Mesothelial cell of epicardium (in vitro differentiated cells): Measurements from ENCODE around the gene CAMK2G. TPM values are rescaled to one million over a fixed set of nuclear protein-coding genes. Genes with fewer than 3 reads are reported as not detected.

Source experiments
- DNase-seq, 2 experiments: peaks; one replicate each; pipeline ENCODE4 v3.0.0; 2021; ENCODE audit warnings: low spot score in 2 of 2; ENCODE audit not compliant: unreplicated experiment in 2 of 2
- H3K27ac Mint-ChIP-seq: 2 replicates; pipeline ENCODE4 v1.8.0; 2021; ENCODE audit warnings: mixed read lengths
- H3K27me3 Mint-ChIP-seq: 2 replicates; pipeline ENCODE4 v1.8.0; 2021; ENCODE audit warnings: low read depth, mixed read lengths
- H3K36me3 Mint-ChIP-seq: 2 replicates; pipeline ENCODE4 v1.8.0; 2021; ENCODE audit warnings: mixed read lengths
- H3K4me1 Mint-ChIP-seq: 2 replicates; pipeline ENCODE4 v1.8.0; 2021; ENCODE audit warnings: mixed read lengths
- H3K4me3 Mint-ChIP-seq: 2 replicates; pipeline ENCODE4 v1.8.0; 2021; ENCODE audit warnings: mild to moderate bottlenecking, moderate library complexity, mixed read lengths
- H3K9me3 Mint-ChIP-seq: 2 replicates; pipeline ENCODE4 v1.8.0; 2021; ENCODE audit warnings: mixed read lengths
- CTCF ChIP-seq: fragments of 200-600 bp; sonication (generic); IDR thresholded peaks from one replicate; pipeline ENCODE4 v1.5.0; 2021; ENCODE audit warnings: antibody characterized with exemption; ENCODE audit not compliant: unreplicated experiment
- total RNA-seq: library from RNA; stranded (reverse); gene quantifications from 3 replicates; pipeline ENCODE4 v1.2.1, GENCODE V29; 2021

CAMK2G gene
- total RNA-seq, 1 donor from 2014 or later: 28.3 TPM

DNA sequence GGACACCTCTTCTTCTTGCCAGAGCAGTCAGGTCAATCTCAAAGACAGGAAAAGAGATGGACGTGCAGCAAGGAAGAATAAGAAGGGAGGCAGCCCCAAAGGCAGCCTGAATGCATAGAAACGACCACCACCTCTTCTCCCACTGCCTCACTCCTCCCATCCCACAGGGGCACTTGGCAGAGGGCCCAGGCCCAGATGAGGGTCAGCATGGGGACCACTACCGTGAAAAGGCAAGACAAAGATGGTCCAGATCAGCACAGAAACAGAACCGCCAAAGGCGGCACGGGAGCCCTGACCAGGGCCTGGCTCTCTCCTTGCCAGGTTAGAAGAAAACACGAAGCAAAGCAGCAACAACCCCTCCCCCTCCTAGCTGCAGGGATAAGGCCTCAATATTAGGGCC is 61.0 kb downstream of the CAMK2G start:
- H3K4me3 Mint-ChIP-seq: peak overlapping the region; percentile 61
- TF ChIP-seq CTCF: no peak

GRCh38 chr10:73812657-73813056 is 61.7 kb downstream of the CAMK2G start:
- no peak for DNase-seq
- H3K4me3 Mint-ChIP-seq: peak overlapping the region; percentile 61
- H3K27ac Mint-ChIP-seq: no peak overlapping the region
- no peak for TF ChIP-seq CTCF
- H3K27me3 Mint-ChIP-seq: no peaks in the 10 kb centered on the region
- H3K36me3 Mint-ChIP-seq: peaks cover 15% of the 10 kb centered on the region
- H3K9me3 Mint-ChIP-seq: no peaks in the 10 kb centered on the region
- peaks cover 7% of the 10 kb centered on the region for H3K4me1 Mint-ChIP-seq

More for the DNA sequence above, 61.0 kb downstream of the CAMK2G start:
- no peak for DNase-seq
- Mint-ChIP-seq H3K9me3 (no peaks in the 10 kb centered on the region), H3K4me1 (peaks cover 7% of the 10 kb centered on the region), H3K27me3 (no peaks in the 10 kb centered on the region), H3K36me3 (peaks cover 15% of the 10 kb centered on the region), H3K27ac (no peak overlapping the region)

GRCh38 chr10:73810735-73811465 is 63.5 kb downstream of the CAMK2G start:
- Mint-ChIP-seq H3K4me3 (peak overlapping the region; percentile 78), H3K36me3 (peaks cover 23% of the 10 kb centered on the region), H3K4me1 (peaks cover 4% of the 10 kb centered on the region), H3K9me3 (no peaks in the 10 kb centered on the region), H3K27me3 (no peaks in the 10 kb centered on the region), H3K27ac (peak overlapping the region; percentile 69)
- DNase-seq: peak in 1 of 2 experiments; percentile 59
- TF ChIP-seq CTCF: no peak

GRCh38 chr10:73810358-73810734 is 64.0 kb downstream of the CAMK2G start:
- no peak for DNase-seq
- peak overlapping the region; percentile 69 for H3K27ac Mint-ChIP-seq
- H3K36me3 Mint-ChIP-seq: peaks cover 28% of the 10 kb centered on the region
- no peaks in the 10 kb centered on the region for H3K27me3 Mint-ChIP-seq
- H3K4me1 Mint-ChIP-seq: peaks cover 4% of the 10 kb centered on the region
- H3K9me3 Mint-ChIP-seq: no peaks in the 10 kb centered on the region
- TF ChIP-seq CTCF: no peak
- peak overlapping the region; percentile 78 for H3K4me3 Mint-ChIP-seq

DNA sequence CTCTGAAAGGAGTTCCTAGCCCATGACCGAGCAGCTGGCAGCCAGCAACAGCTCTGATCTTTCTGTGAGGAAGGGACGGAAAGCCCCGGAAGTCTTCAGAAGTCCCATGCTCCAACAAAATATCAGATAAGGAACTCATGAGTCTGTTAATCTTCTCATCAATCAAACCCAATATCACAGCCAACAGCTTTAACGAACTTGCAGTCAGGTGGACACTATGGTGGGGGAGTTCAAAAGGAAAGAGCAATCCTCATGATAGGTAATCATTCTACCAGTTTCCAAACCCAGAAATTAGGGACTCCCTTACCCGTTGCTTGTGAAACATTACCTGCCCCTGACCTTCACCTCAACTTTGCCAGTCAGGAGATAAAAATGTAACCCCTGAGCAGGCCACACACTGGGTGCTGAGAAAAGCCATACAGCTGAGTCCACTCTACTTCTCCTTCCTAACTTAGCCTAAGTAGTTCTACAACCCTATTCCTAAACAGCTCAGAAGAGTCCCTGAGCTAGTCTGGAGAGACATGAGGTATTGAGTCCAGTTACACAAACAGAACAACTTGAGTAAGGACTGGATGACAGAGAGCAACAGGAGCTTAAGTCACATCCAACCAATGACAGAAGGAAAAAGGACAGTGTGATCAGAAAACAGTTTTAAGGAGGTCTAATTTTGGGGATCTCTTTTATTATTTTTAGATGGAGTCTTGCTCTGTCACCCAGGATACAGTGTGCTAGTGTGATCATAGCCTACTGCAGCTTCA is 65.1 kb downstream of the CAMK2G start:
- Mint-ChIP-seq H3K4me3 (peak overlapping the region; percentile 26), H3K36me3 (peaks cover 29% of the 10 kb centered on the region), H3K4me1 (peaks cover 4% of the 10 kb centered on the region), H3K27ac (no peak overlapping the region), H3K9me3 (no peaks in the 10 kb centered on the region), H3K27me3 (no peaks in the 10 kb centered on the region)
- no peak for TF ChIP-seq CTCF
- DNase-seq: no peak
